Panc1 (cell line): Measurements from ENCODE around the gene SOAT1. TPM values are rescaled to one million over a fixed set of nuclear protein-coding genes. Genes with fewer than 3 reads are reported as not detected.

Experiments used
- ATAC-seq: fragments of 200-7000 bp; cut with Tn5 transposase; 2 replicates; pipeline ENCODE4 v1.9.1; 2020; ENCODE audit warnings: mild to moderate bottlenecking, moderate library complexity
- BruUV-seq: library from RNA; stranded (reverse); fragments of 400-500 nt; replicated peaks from 2 replicates; lab custom pipeline; 2021; lab: Mats Ljungman, UMichigan
- CTCF ChIA-PET: fragments of 300-600 bp; sonication (Branson Sonifier 250); formaldehyde crosslinking; loops from one replicate; lab custom pipeline; 2022; ENCODE audit warnings: antibody characterized with exemption; lab: Charles Lee
- POLR2A ChIA-PET: fragments of 300-600 bp; sonication (Branson Sonifier 250); formaldehyde crosslinking; loops from one replicate; lab custom pipeline; 2022; ENCODE audit warnings: antibody characterized with exemption; lab: Charles Lee
- DNase-seq: peaks from one replicate; pipeline ENCODE4 v3.0.0-alpha.2; 2010; ENCODE audit warnings: low read depth, low spot score
- H3K27ac ChIP-seq: 2 replicates; pipeline ENCODE4 v1.5.1; 2011; ENCODE audit warnings: mild to moderate bottlenecking, low read length, inconsistent platforms
- H3K27me3 ChIP-seq: fragments of 200-500 bp; sonication (Bioruptor generic); 2 replicates; pipeline ENCODE4 v1.6.0; 2014; ENCODE audit warnings: low read length, inconsistent platforms; ENCODE audit not compliant: control insufficient read depth, insufficient read depth
- H3K36me3 ChIP-seq: fragments of 200-500 bp; sonication (Bioruptor generic); 2 replicates; pipeline ENCODE4 v1.5.1; 2014; ENCODE audit warnings: inconsistent platforms, mild to moderate bottlenecking, low read length, moderate library complexity; ENCODE audit not compliant: control insufficient read depth, insufficient read depth
- H3K4me1 ChIP-seq: 2 replicates; pipeline ENCODE4 v1.5.1; 2011; ENCODE audit warnings: inconsistent platforms, mild to moderate bottlenecking, low read length, moderate library complexity; ENCODE audit not compliant: control insufficient read depth, insufficient read depth
- H3K4me3 ChIP-seq, 2 experiments: 2 replicates each; pipeline ENCODE4 v1.5.1; 2011 to 2012; ENCODE audit warnings: low read depth in 2 of 2, low read length in 2 of 2, mild to moderate bottlenecking in 2 of 2, inconsistent platforms in 1 of 2, moderate library complexity in 1 of 2
- H3K9me3 ChIP-seq: fragments of 200-500 bp; sonication (Bioruptor generic); 2 replicates; pipeline ENCODE4 v1.5.1; 2014; ENCODE audit warnings: low read depth, mild to moderate bottlenecking, inconsistent platforms, low read length, moderate library complexity; ENCODE audit not compliant: control insufficient read depth, insufficient read depth
- CTCF ChIP-seq: fragments of 450-650 bp; IDR thresholded peaks from 2 replicates; pipeline ENCODE4 v1.5.1; 2017; ENCODE audit warnings: mild to moderate bottlenecking
- POLR2AphosphoS5 ChIP-seq: IDR thresholded peaks from 2 replicates; pipeline ENCODE4 v1.6.1; 2012; ENCODE audit warnings: mild to moderate bottlenecking, low read depth, low read length, moderate library complexity
- SIN3A ChIP-seq: IDR thresholded peaks from 2 replicates; pipeline ENCODE4 v1.6.1; 2012; ENCODE audit warnings: low read depth, mild to moderate bottlenecking, low read length, moderate library complexity, borderline replicate concordance; ENCODE audit not compliant: insufficient read depth
- TCF7L2 ChIP-seq: IDR thresholded peaks from 2 replicates; pipeline ENCODE4 v1.6.1; 2011; ENCODE audit warnings: mild to moderate bottlenecking, low read depth, low read length, inconsistent platforms
- in situ Hi-C: cut with HindIII; loops from 2 replicates; pipeline ENCODE4 v1.10.0; 2016; ENCODE audit warnings: low sequenced_read_pairs, low pct_unique_long_range_greater_than_20kb
- intact Hi-C: fragments of 100-400 bp; cut with micrococcal nuclease; formaldehyde crosslinking; loops from one replicate; pipeline ENCODE4 v1.10.0; 2022; ENCODE audit not compliant: unreplicated experiment
- total RNA-seq: library from RNA; stranded (reverse); gene quantifications from one replicate; pipeline ENCODE4 v1.2.1, GENCODE V29; 2021; ENCODE audit not compliant: unreplicated experiment
- TF ChIP-seq, protein P1 (sequence below), 2 experiments: IDR thresholded peaks; 2 replicates each; pipeline ENCODE4 v1.6.1; 2011 to 2012; ENCODE audit warnings: low read depth in 2 of 2, control low read depth in 1 of 2, low read length in 1 of 2, mild to moderate bottlenecking in 1 of 2, moderate library complexity in 1 of 2; ENCODE audit not compliant: insufficient read depth in 1 of 2

The SOAT1 gene
- total RNA-seq, 1 experiment from 2014 or later, result 57.2 TPM

DNA sequence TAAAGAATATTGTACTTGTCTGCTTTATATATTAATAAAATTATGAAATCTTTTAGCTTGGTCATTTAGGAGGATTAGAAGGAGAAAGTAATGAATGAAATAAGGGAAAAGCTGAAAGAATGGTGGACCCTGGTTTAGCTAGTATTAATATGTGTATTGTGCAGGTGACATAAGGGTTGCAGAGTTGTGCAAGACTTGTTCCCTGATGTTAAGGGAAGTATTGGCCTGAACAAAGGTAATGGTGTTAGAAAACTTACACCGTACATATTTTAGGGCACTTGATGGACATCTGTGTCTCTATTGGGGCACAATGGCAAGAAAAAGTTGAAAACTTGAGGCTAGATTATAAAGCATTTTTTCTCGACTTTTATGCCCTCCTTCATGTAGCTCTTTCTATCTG lies 32.2 kb downstream of the SOAT1 start:
- H3K27ac ChIP-seq, result no peak overlapping the region
- BruUV-seq, result TSS peak; percentile 40
- intact Hi-C loops, result no loop called here
- CTCF ChIA-PET, result interaction anchor here (0.6 kb wide), 1 partner anchor 220 kb away, joined by 4 read pairs; no protein-coding TSS in a partner anchor
- no peak for TF ChIP-seq POLR2AphosphoS5
- ATAC-seq (no peak), DNase-seq (no peak)
- H3K4me1 ChIP-seq, result no peaks in the 10 kb centered on the region
- POLR2A ChIA-PET, result no interaction called here
- no peaks in the 10 kb centered on the region for H3K36me3 ChIP-seq
- no peak overlapping the region for H3K4me3 ChIP-seq
- no peaks in the 10 kb centered on the region for H3K9me3 ChIP-seq
- in situ Hi-C loops, result no loop called here
- H3K27me3 ChIP-seq, result no peaks in the 10 kb centered on the region

DNA sequence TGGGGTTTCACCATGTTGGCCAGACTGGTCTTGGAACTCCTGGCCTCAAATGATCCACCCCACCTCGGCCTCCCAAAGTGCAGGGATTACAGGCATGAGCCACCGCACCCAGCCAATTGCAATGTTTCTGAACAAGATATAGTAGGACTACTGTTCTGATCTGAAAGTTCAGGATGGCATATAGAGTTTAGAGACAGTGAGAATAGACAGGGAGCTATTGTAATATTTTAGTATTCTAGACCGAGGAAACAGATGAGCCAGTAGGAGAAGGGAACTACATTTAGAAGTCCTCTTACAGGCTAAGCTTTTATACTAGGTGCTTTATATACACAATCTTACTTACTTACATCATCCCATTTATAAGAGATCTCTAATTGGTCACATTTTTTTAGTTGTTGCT lies 33.1 kb downstream of the SOAT1 start:
- H3K36me3 ChIP-seq, result no peaks in the 10 kb centered on the region
- ChIA-PET POLR2A (no interaction called here), CTCF (no interaction called here)
- BruUV-seq, result no TSS peak
- no peaks in the 10 kb centered on the region for H3K4me1 ChIP-seq
- ATAC-seq (no peak), DNase-seq (no peak)
- TF ChIP-seq POLR2AphosphoS5, result no peak
- no peak for TF ChIP-seq SIN3A
- TF ChIP-seq, protein P1, sequence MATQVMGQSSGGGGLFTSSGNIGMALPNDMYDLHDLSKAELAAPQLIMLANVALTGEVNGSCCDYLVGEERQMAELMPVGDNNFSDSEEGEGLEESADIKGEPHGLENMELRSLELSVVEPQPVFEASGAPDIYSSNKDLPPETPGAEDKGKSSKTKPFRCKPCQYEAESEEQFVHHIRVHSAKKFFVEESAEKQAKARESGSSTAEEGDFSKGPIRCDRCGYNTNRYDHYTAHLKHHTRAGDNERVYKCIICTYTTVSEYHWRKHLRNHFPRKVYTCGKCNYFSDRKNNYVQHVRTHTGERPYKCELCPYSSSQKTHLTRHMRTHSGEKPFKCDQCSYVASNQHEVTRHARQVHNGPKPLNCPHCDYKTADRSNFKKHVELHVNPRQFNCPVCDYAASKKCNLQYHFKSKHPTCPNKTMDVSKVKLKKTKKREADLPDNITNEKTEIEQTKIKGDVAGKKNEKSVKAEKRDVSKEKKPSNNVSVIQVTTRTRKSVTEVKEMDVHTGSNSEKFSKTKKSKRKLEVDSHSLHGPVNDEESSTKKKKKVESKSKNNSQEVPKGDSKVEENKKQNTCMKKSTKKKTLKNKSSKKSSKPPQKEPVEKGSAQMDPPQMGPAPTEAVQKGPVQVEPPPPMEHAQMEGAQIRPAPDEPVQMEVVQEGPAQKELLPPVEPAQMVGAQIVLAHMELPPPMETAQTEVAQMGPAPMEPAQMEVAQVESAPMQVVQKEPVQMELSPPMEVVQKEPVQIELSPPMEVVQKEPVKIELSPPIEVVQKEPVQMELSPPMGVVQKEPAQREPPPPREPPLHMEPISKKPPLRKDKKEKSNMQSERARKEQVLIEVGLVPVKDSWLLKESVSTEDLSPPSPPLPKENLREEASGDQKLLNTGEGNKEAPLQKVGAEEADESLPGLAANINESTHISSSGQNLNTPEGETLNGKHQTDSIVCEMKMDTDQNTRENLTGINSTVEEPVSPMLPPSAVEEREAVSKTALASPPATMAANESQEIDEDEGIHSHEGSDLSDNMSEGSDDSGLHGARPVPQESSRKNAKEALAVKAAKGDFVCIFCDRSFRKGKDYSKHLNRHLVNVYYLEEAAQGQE (IDR thresholded peaks at IDR 0.05; ENCODE audit: insufficient read depth in 1 of 2, low read depth in 2 of 2, low read length in 1 of 2), result no peak
- TF ChIP-seq TCF7L2, result no peak
- TF ChIP-seq CTCF, result no peak
- intact Hi-C loops (no loop called here), in situ Hi-C loops (no loop called here)
- no peaks in the 10 kb centered on the region for H3K9me3 ChIP-seq
- H3K27ac ChIP-seq, result no peak overlapping the region
- no peaks in the 10 kb centered on the region for H3K27me3 ChIP-seq
- H3K4me3 ChIP-seq, result no peak overlapping the region

DNA sequence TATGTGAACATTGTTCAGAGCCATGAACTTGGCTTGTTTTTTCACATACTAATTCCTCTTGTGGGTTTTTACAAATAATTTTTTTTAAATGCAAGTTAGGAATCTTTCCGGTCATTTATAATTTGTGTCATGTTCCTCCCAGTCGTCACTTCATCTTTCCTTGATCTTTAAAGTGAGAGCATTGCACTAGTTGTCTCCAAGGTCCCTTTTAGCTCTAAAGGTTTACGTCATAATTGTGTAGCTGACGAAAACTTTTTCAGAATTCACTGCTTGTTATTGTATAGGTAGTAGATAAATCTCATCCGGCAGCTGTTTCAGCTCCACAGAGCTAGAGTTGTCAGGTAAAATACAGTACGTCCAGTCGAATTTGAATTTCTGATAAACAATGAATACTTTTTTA lies 33.6 kb downstream of the SOAT1 start:
- in situ Hi-C loops, result no loop called here
- ChIA-PET CTCF (no interaction called here), POLR2A (no interaction called here)
- no peaks in the 10 kb centered on the region for H3K36me3 ChIP-seq
- no peak for TF ChIP-seq POLR2AphosphoS5
- no peak for TF ChIP-seq CTCF
- TF ChIP-seq TCF7L2, result no peak
- no peak for TF ChIP-seq SIN3A
- TF ChIP-seq, protein P1 (IDR thresholded peaks at IDR 0.05; ENCODE audit: insufficient read depth in 1 of 2, low read depth in 2 of 2, low read length in 1 of 2), result no peak
- no peak overlapping the region for H3K27ac ChIP-seq
- no TSS peak for BruUV-seq
- H3K4me3 ChIP-seq, result no peak overlapping the region
- no peaks in the 10 kb centered on the region for H3K27me3 ChIP-seq
- DNase-seq (no peak), ATAC-seq (no peak)
- intact Hi-C loops, result no loop called here
- no peaks in the 10 kb centered on the region for H3K9me3 ChIP-seq
- H3K4me1 ChIP-seq, result no peaks in the 10 kb centered on the region
